8988T (cell line): ENCODE measurements around the gene ATP6V0B.

Experiments
- DNase-seq: peaks from one replicate; pipeline ENCODE4 v3.0.0; 2011

The ATP6V0B gene

DNA sequence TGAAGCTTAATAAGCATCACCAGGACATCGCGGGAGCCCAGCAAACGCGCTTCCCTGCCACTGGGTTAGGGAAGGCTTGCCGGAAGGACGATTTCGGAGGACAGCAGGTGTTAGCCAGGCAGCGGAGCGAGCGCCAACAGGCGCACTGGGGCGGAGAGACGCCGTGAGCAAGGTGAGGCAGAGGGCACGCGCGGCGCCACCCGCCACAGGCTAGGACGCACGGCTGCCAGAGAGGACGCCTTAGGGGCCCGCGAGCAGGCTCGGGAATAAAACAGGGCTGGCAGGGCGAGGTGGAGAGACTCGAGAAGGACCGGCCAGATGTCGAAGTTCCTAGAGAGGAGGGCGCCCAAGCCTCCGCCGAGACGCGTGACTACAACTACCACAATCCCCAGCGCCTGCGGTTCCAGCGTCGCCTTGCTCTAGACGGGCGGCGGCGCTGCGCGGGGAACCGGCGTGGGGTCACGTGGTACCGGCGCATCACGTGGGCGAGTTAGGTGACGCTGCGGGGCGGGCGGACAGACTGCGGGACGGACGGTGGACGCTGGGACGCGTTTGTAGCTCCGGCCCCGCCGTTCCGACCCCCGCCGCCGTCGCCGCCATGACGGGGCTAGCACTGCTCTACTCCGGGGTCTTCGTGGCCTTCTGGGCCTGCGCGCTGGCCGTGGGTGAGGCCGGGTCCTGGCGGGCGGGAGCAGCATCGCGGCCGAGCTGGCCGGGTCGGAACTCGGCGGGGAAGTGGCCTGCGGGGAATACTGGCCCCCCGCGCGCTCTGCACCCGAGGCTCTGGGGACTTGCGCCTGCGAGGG, at the start of gene ATP6V0B:
TSS of gene ATP6V0B (plus strand) at position 518 of the 806 bp plus-strand sequence. CDS start at position 599, 81 bp downstream.
- DNase-seq: peak; percentile 96

DNA sequence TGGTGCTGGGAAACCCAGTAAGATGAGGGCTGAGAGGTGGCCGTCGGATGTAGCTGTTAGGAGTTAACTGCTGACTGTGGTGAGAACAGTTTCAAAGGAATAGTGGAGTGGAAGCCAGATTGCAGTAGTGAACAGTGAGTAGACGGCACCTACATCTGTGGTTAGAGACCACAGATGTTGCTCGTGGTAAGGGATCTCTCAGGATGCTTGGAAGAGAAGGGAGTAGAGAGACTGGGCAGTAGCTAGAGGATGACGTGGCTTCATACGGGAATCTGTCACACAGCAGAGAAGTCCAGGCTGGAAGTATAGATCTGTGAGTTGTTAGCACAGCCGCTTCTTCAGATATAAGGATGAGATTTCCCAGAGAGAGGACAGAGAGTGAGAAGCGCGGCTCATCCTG, 48.9 kb upstream of the ATP6V0B start:
- DNase-seq: no peak

DNA sequence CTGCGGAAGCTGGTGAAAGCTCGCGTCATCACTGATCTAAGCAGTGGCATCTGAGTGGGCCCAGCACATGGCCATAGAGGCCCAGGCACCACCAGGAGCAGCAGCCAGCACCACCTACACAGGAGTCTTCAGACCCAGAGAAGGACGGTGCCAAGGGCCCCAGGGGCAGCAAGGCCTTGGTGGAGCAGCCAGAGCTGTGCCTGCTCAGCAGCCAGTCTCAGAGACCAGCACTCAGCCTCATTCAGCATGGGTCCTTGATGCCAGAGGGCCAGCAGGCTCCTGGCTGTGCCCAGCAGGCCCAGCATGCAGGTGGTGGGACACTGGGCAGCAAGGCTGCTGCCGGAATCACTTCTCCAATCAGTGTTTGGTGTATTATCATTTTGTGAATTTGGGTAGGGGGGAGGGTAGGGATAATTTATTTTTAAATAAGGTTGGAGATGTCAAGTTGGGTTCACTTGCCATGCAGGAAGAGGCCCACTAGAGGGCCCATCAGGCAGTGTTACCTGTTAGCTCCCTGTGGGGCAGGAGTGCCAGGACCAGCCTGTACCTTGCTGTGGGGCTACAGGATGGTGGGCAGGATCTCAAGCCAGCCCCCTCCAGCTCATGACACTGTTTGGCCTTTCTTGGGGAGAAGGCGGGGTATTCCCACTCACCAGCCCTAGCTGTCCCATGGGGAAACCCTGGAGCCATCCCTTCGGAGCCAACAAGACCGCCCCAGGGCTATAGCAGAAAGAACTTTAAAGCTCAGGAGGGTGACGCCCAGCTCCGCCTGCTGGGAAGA, 44.4 kb upstream of the ATP6V0B start:
- peak; percentile 39 for DNase-seq

DNA sequence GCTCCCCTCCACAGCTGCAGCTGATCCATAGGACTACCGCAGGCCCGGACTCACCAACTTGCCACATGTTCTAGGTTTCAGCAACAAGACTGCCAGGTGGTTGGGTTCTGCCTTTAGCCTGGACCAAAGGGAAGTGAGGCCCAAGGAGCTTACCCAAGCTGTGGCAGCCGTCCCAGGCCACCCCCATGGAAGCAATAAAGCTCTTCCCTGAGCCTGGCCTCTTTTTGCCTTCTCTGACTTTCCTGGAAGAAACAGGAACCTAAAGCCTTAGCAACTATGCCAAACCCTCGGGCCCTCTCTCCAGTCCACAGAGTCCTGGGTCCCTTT, 43.8 kb upstream of the ATP6V0B start:
- DNase-seq: no peak

DNA sequence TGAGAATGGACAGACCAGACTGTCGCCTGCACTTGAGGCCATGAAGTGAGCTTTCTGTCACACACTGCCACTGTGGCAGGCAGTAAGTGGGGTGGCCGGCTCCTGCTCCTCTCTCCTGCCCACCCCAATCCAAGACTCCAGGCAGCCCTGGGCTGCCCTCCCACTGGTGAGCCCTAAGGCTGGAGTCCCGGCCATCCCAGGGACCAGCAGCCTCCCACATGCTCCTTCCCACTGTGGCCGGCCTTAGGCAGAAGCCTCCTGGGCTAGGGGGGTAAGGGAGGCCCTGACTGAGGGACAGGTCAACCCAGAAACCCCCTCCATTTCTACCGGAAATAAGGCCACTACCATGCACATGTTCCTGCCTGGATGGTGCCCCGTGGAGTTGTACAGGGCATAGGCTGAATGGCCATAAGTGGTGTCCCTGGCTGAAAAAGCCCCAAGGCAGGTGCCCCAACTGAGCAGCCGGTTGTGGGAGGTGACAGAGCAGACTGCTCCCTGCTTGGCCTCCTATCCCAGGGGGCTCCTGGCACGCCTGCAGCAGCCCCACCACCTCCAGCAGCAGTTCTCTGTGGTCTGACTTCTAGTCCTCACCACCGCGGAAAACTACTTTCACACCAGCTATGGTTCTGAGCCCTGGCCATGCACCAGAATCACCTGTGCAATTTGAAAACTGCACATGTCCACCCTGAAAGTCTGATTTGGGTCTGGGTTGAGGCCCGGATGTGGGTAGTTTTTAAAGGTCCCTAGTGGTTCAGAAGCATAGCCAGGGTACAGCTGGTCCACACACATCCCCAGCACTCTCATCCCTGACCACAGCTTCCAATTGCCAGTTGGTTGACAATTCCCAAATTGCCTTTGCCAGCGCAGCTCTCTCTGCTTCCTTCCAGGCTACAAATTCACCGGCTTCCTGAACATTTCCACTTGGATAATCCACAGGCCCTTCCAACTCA, 42.8 kb upstream of the ATP6V0B start:
- DNase-seq: no peak

DNA sequence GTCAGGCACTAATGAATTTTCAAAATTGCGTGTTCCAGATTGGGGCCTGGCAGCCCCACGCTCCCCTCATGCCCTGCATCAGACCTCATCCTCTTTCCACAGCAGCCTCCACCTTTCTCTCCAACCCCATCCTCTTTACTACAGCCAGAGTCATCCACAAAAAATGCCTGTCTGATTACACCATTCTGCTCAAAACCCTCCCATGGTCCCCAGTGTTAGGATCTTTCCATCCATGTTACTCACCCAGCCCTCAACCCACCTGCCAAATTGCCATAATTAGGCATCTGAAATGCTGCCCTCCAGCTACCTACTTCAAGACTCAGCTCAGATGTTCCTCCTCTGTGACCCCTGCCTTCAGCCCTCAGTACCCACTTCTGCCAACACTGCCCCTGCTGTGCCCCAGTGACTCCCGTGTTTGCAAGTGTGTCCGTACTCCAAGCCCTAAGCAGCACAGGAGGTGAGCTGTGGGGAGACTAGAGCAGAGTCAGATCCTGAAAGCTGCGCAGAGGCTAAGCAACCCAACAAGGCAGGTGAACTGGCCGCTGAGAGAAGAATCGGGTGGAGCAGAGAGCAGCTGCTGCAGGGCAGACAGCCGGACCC, 41.9 kb upstream of the ATP6V0B start:
- DNase-seq: peak; percentile 31

DNA sequence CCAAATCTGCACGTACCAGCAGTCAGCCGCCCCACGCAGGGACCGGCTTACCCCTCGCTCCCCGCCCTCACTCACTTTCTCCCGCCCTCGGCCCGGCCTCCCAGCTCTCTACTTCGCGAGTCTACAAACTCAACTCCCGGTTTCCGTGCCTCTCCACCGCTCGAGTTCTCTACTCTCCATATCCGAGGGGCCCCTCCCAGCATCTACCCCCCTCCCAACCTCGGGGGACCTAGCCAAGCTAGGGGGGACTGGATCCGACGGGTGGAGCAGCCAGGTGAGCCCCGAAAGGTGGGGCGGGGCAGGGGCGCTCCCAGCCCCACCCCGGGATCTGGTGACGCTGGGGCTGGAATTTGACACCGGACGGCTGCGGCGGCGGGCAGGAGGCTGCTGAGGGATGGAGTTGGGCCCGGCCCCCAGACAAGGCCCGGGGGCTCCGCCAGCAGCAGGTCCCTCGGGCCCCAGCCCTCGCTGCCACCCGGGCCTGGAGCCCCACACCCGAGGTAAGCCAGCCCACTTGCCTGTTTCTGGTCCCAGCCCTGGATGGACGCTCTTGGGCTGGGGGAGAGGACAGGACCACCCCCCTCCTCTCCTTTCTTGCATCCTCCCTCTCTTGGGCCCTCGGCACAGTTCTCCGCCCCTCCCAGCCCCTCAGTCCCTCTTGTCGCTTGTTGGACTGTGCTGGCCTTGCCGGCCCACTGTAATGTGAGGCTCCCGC, 41.2 kb upstream of the ATP6V0B start, which contains the start of gene ARTN:
TSS of gene ARTN (plus strand) at position 416 of the 715 bp plus-strand sequence. CDS start 1,856 bp downstream, outside the sequence.
- DNase-seq: peak; percentile 28

DNA sequence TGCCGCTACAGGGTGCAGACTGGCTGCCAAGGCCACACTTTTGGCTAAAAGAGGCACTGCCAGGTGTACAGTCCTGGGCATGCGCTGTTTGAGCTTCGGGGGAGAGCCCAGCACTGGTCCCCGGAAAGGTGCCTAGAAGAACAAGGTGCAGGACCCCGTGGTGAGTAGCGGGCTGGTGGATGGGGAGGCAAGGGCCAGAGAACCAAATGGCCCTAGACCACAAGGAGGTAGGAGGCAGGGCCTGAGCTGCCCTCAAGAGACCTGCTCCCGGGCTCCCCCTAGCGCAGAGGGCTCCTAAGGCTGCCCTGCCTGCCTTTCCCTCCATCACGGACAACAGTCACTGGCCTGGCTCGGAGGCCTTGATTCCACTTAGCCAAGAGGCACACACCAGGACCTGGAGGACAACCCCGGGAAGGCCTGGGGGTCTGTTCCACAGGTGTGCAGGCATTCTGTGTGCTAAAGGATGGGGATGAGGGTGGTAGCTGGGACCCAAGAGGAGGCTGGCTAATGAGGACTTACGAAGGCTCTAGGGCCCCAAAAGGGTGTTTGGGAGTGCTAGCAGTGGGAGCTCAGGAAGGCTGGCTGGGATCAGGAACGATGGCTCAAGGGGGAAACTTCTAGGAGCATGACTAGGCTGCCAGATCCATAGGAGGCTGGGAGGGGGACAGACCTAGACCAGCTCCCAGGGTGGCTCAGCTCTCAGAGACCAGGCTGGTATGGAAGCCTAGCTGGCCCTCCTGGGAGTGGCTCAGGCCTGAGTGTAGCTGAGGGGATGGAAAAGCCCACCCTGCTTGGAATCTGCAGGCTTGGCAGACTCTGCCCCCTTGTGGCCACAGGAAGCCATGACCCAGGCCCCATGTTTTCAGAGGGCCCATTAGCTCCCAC, 40.4 kb upstream of the ATP6V0B start:
- peak; percentile 88 for DNase-seq

DNA sequence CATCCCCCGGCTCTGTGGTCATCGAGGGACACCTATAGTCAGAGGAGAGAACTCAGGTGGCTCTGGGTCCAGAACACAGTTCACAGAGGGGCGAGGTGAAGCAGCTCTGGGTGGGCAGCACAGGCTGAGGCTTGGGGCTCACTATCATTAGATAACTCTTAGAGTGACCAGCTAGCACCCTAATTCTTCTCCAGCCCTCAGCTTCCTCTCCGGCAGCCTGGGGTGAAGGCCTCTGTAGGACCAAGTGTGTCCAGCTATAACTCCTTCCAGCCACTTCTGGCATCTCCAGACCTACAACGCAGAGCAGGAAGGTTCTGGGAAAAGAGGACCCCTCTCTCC, 39.8 kb upstream of the ATP6V0B start:
- no peak for DNase-seq

DNA sequence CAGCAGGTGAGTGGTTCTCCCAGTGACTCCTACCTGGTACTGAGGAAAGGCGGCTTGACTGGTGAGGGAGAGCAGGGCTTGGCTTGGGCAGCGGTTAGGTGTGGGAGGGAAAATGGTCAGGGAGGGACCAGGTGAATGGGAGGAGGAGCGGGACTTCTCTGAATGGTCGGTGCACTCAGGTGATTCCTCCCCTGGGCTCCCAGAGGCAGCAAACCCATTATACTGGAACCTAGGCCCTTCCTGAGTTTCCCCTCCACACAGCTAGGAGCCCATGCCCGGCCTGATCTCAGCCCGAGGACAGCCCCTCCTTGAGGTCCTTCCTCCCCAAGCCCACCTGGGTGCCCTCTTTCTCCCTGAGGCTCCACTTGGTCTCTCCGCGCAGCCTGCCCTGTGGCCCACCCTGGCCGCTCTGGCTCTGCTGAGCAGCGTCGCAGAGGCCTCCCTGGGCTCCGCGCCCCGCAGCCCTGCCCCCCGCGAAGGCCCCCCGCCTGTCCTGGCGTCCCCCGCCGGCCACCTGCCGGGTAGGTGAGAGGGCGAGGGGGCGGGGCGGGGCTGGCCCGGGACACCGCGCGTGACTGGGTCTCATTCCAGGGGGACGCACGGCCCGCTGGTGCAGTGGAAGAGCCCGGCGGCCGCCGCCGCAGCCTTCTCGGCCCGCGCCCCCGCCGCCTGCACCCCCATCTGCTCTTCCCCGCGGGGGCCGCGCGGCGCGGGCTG, 38.9 kb upstream of the ATP6V0B start:
- DNase-seq: no peak

DNA sequence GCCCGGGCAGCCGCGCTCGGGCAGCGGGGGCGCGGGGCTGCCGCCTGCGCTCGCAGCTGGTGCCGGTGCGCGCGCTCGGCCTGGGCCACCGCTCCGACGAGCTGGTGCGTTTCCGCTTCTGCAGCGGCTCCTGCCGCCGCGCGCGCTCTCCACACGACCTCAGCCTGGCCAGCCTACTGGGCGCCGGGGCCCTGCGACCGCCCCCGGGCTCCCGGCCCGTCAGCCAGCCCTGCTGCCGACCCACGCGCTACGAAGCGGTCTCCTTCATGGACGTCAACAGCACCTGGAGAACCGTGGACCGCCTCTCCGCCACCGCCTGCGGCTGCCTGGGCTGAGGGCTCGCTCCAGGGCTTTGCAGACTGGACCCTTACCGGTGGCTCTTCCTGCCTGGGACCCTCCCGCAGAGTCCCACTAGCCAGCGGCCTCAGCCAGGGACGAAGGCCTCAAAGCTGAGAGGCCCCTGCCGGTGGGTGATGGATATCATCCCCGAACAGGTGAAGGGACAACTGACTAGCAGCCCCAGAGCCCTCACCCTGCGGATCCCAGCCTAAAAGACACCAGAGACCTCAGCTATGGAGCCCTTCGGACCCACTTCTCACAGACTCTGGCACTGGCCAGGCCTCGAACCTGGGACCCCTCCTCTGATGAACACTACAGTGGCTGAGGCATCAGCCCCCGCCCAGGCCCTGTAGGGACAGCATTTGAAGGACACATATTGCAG, 38.2 kb upstream of the ATP6V0B start:
- peak; percentile 62 for DNase-seq

DNA sequence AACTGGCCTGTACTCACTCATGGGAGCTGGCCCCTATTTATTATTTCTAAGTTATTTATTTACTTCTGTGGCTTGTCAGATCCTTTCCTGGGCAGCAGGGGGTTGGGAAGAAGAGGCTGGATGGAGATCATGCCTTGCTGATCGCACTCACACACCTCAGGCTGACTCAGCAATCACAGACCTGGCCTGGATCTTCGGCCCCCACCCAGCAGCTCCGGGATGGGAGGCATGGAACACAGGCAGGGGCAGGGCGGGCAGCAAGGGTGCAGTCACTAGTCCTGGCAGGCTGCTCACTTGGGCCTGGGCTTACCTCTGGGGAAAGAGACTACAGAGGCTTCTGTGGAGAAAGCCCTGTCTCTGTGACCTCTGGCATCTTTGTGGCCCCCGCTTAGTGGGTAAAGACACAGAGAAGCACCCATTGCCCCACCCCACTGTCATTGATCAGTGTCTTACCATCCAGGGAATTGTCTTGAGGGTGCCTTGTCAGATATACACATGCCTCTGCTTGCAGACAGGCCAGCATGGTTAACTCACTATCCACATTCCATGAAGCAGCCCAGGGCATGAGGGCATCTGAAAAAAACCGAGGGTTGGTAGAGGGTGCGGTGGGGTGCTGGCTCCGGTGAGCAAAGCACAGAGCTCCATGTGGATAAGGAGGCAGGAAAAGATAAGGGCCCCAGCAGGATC, 37.4 kb upstream of the ATP6V0B start:
- no peak for DNase-seq

DNA sequence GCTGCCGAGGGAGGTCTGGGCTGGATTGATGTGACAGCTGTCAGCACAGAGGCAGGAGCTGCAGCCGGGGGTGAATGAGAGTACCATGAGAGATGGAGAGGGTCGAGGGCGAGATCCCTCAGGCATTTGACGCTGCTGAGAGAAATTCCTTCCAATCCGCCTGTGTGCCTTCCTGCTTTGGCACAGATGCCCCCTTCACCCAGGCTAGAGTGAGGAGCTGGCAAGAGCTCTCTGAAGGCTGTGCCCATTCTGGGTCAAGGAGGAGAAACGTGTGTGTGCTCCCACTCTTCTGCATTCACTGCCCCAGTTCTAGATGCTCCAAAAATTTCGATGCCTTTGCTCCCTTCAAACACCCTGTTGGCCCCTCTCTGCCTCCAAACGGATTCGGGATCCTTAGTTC, 36.4 kb upstream of the ATP6V0B start:
- DNase-seq: no peak

DNA sequence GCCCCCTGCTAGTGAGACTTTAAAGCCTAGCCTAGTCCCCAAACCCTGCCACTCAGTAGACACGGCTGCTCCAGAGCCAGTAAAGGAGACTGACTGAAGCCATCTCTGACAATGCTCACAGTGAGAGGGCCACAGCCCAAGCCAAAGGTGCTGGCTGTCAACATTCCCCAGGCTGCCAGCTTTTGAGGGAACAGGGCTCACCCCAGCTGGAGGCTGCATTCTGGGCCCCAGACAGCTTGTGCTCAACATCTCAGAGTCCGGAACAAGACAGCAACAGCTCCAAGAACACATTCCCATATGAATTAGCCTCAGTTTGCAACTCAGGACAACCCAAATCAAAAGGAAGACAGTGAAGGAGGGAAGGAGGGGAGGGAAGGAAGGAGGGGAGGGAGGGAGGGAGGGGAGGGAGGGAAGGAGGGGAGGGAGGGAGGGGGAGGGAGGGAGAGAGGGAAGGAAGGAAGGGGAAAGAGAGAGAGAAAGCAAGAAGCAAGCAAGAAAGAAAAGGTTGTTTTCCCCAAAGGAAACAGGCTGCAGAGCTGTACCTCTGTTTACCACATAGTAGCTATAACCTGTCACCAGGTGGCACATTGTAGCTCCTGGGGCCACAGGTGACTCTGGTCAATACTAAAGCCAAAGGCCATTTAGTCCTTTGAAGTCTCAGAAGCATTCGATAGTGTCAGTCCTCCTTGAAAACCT, 35.7 kb upstream of the ATP6V0B start:
- DNase-seq: no peak

DNA sequence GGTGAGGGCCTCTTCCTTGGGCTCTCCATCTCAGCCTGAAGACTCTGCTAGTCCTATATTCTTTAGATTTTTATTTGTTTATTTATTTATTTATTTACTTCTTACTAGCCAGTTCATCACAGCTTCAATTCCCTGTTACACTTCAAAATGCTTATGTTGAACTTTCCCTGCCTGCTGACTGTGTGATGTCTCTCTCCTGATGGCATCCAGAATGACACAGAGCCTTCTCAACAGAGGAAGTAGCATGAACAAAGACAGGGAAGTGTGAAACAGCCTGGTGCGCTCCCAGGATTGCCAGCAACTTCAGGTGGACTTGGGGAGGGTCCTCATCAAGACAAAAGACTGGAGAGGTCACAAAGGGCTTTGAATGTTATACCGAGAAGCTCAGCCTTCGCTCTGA, 32.3 kb upstream of the ATP6V0B start:
- DNase-seq: no peak

DNA sequence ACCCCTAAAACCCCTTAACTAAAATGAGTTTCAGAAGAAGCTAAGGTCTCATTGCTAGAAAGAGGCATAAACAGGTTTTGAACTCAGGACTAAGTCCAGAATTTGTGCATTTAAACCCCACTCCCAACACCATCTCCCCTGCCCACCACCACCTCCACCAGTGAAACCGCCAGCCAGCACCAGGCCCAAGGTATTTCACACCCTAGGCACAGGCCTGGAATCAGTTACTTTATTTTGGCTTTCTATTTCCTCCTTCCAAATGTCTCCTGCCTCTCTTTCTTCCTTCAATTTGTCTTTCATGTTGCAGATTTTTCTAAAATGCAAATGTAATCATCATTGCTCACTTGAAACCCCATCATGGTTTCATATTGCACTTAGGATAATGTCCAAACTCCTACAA, 29.9 kb upstream of the ATP6V0B start:
- no peak for DNase-seq

DNA sequence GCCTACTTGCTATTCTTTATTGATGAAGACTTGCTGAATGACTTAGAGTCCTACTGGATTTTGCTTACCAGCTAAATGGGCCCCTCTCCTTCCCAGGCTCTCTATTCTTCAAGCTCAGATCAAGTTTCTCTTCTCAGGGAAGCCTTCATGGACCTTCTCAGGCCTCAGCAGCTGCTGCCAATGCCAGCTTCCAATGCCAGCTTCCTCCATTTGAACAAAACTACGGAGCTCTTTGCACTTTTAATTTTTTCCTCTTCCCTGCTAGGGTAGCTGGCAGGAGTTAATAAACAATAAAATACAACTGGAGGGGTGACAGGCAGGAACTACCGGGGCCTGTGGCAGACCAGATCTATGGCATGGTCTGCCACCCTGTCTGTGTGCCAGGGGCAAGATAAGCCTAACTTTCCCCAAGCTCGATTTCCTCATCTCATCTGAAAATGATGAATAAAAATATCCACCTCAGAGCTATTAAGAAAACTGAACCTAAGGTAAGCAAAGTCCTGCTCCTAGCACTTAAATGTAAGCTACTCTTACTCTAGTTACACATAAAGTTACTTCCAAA, 29.0 kb upstream of the ATP6V0B start:
- DNase-seq: no peak
